Fibroblast of peridontal ligament (primary cell): ENCODE measurements around the gene TMEM200A.

Source experiments
- DNase-seq: peaks from one replicate; pipeline ENCODE4 v3.0.0-alpha.2; 2010; ENCODE audit errors: extremely low read depth

Gene TMEM200A

GRCh38 chr6:130486417-130486816 is 120.6 kb downstream of the TMEM200A start:
- DNase-seq: no peak

- no peak for DNase-seq
Measured at GRCh38 chr6:130489514-130489913, 123.7 kb downstream of the TMEM200A start.
